Central memory CD8-positive, alpha-beta T cell (primary cell): ENCODE measurements around the gene MCF2L.
"Not testable (repeated sequence)": the region's sequence is repeated elsewhere in the genome, so short reads cannot be mapped to it uniquely, and the experiment has no call there.

Experiments
- ATAC-seq: fragments of 150-1000 bp; cut with Tn5 transposase; replicated peaks from 2 replicates; pipeline ENCODE4 v1.10.0; 2022; ENCODE audit warnings: mild to moderate bottlenecking, moderate FRiP score, moderate number of reproducible peaks; ENCODE audit not compliant: poor library complexity, severe bottlenecking; ENCODE audit errors: extremely low read depth
- DNase-seq, 2 donors: peaks; one replicate each; pipeline ENCODE4 v3.0.0; 2021; ENCODE audit warnings: low spot score in 2 of 2
- H3K27ac Mint-ChIP-seq: one replicate; pipeline ENCODE4 v1.8.0; 2022; ENCODE audit warnings: low read depth, mild to moderate bottlenecking, moderate library complexity, mixed read lengths
- H3K27me3 Mint-ChIP-seq: one replicate; pipeline ENCODE4 v1.8.0; 2022; ENCODE audit warnings: mixed read lengths
- H3K36me3 Mint-ChIP-seq: one replicate; pipeline ENCODE4 v1.8.0; 2022; ENCODE audit warnings: mild to moderate bottlenecking, moderate library complexity, mixed read lengths; ENCODE audit not compliant: insufficient read depth
- H3K4me1 Mint-ChIP-seq: one replicate; pipeline ENCODE4 v1.8.0; 2022; ENCODE audit warnings: mixed read lengths
- H3K4me3 Mint-ChIP-seq: one replicate; pipeline ENCODE4 v1.8.0; 2022; ENCODE audit warnings: mild to moderate bottlenecking, moderate library complexity, mixed read lengths
- H3K9me3 Mint-ChIP-seq: one replicate; pipeline ENCODE4 v1.8.0; 2022; ENCODE audit warnings: mixed read lengths

Gene MCF2L

DNA sequence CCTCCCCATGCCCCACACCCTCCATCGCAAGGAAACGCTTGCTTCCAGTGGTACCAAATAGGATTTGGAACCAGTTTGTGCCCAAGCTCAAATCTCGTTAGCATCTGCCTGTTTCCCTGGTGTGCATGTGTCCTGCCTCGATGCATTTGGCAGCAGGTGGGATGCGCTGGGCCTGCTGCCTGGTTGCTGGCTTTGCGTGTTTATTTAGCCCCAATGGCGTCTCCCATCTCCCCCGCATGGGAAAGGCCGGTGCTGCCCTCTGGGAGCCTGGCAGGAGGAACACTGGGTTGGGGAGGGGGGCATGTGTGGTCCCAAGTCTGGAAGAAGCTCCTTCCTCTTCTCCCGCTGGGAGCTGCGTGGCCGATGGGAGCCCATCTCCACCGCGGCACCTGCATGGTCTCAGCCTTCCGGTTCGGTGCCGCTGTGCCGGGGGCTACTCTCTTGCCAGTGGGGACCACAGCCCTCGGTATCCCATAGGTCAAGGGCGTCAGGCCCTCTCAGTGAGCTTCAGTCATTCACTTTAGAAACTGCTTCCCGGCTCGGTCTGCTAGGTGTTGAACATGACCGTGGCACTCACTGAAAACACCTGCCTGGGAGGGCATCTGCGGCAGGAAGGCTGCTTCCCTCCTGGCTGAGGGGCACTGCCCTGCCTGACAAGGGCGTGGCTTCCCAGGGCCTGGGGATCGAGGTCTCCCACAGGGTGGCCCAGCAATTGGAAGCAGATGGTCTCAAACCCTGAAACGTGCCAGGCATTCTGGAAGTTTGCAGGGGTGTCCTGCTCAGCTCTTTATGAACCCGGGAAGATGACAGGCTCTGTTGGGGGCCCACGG, 124.8 kb downstream of the MCF2L start:
- DNase-seq = no peak
- Mint-ChIP-seq H3K27me3 (no peaks in the 10 kb centered on the region), H3K36me3 (peaks cover 3% of the 10 kb centered on the region), H3K4me1 (no peaks in the 10 kb centered on the region), H3K4me3 (no peak overlapping the region), H3K9me3 (no peaks in the 10 kb centered on the region), H3K27ac (no peak overlapping the region)
- ATAC-seq = no peak

DNA sequence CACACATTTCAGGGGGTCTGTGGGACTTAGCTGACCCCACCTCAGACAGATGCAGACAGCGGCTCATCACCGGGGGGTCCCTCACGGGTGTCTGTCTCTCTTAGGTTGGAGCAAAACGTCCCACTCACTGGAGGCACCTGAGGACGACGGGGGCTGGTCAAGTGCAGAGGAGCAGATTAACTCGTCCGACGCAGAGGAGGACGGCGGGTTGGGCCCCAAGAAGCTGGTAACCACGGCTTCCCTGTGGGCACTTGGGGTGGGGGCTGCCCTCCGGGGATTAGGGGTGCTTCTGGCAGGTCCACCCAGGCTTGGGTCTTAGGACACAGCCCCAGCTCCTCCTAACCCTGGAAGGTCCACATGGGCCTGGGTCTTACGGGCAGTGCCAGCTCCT, 125.4 kb downstream of the MCF2L start:
- no peaks in the 10 kb centered on the region for H3K4me1 Mint-ChIP-seq
- H3K27ac Mint-ChIP-seq = no peak overlapping the region
- no peaks in the 10 kb centered on the region for H3K27me3 Mint-ChIP-seq
- ATAC-seq (no peak), DNase-seq (no peak)
- no peaks in the 10 kb centered on the region for H3K9me3 Mint-ChIP-seq
- H3K4me3 Mint-ChIP-seq = no peak overlapping the region
- H3K36me3 Mint-ChIP-seq = peaks cover 3% of the 10 kb centered on the region

- DNase-seq = no peak
- Mint-ChIP-seq H3K27me3 (no peaks in the 10 kb centered on the region), H3K4me1 (no peaks in the 10 kb centered on the region), H3K27ac (no peak overlapping the region), H3K9me3 (no peaks in the 10 kb centered on the region), H3K36me3 (peaks cover 3% of the 10 kb centered on the region), H3K4me3 (no peak overlapping the region)
- ATAC-seq = no peak
Observed at GRCh38 chr13:113095146-113096051, 126.4 kb downstream of the MCF2L start.

- Mint-ChIP-seq H3K27ac (no peak overlapping the region), H3K9me3 (no peaks in the 10 kb centered on the region), H3K4me1 (no peaks in the 10 kb centered on the region), H3K4me3 (no peak overlapping the region), H3K27me3 (no peaks in the 10 kb centered on the region), H3K36me3 (peaks cover 3% of the 10 kb centered on the region)
- no peak for DNase-seq
- no peak for ATAC-seq
Observed at GRCh38 chr13:113096052-113096744, 127.2 kb downstream of the MCF2L start.

GRCh38 chr13:113096745-113097305, 127.8 kb downstream of the MCF2L start:
- peaks cover 3% of the 10 kb centered on the region for H3K36me3 Mint-ChIP-seq
- DNase-seq (no peak), ATAC-seq (no peak)
- H3K27me3 Mint-ChIP-seq = no peaks in the 10 kb centered on the region
- no peaks in the 10 kb centered on the region for H3K4me1 Mint-ChIP-seq
- no peak overlapping the region for H3K27ac Mint-ChIP-seq
- H3K9me3 Mint-ChIP-seq = no peaks in the 10 kb centered on the region
- no peak overlapping the region for H3K4me3 Mint-ChIP-seq

- Mint-ChIP-seq H3K27me3 (no peaks in the 10 kb centered on the region), H3K36me3 (peaks cover 3% of the 10 kb centered on the region), H3K4me1 (no peaks in the 10 kb centered on the region), H3K9me3 (no peaks in the 10 kb centered on the region), H3K27ac (no peak overlapping the region), H3K4me3 (no peak overlapping the region)
- no peak for ATAC-seq
- DNase-seq = no peak
Observed at GRCh38 chr13:113097651-113098050, 128.6 kb downstream of the MCF2L start.

GRCh38 chr13:113098162-113098732, 129.2 kb downstream of the MCF2L start:
- H3K27ac Mint-ChIP-seq = no peak overlapping the region
- H3K4me1 Mint-ChIP-seq = no peaks in the 10 kb centered on the region
- ATAC-seq = no peak
- no peaks in the 10 kb centered on the region for H3K9me3 Mint-ChIP-seq
- no peaks in the 10 kb centered on the region for H3K27me3 Mint-ChIP-seq
- H3K4me3 Mint-ChIP-seq = no peak overlapping the region
- DNase-seq = no peak
- peaks cover 3% of the 10 kb centered on the region for H3K36me3 Mint-ChIP-seq

GRCh38 chr13:113099142-113099541, 130.1 kb downstream of the MCF2L start:
- Mint-ChIP-seq H3K27ac (no peak overlapping the region), H3K4me1 (no peaks in the 10 kb centered on the region), H3K27me3 (no peaks in the 10 kb centered on the region), H3K9me3 (no peaks in the 10 kb centered on the region), H3K36me3 (peaks cover 3% of the 10 kb centered on the region), H3K4me3 (no peak overlapping the region)
- DNase-seq = no peak
- no peak for ATAC-seq

DNA sequence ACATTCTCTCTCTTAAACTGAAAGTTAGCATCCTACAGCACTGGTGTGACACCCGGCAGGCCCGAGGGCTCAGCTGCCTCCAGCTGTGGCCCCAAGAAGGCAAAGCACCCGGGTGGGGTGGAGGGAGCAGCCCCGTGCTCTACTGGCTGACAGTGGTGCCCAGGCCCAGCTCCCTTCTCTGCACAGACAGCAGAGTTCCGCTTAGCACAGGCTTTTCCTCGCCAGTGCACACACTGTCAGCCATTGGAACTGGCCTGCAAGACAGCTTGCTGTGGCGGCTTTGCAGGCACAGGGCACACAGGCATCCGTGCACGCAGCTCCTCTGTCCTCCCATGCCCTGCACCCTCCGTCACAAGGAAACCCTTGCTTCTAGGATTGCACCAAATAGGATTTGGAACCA, 133.3 kb downstream of the MCF2L start:
- H3K4me1 Mint-ChIP-seq, H3K27me3 Mint-ChIP-seq, H3K27ac Mint-ChIP-seq, H3K4me3 Mint-ChIP-seq, ATAC-seq, H3K36me3 Mint-ChIP-seq, H3K9me3 Mint-ChIP-seq, DNase-seq: not testable (repeated sequence)

GRCh38 chr13:113102727-113103126, 133.7 kb downstream of the MCF2L start:
- ATAC-seq = no peak
- Mint-ChIP-seq H3K36me3 (peaks cover 3% of the 10 kb centered on the region), H3K27ac (no peak overlapping the region)

GRCh38 chr13:113103646-113104045, 134.6 kb downstream of the MCF2L start:
- Mint-ChIP-seq H3K4me1 (no peaks in the 10 kb centered on the region), H3K27ac (no peak overlapping the region), H3K4me3 (no peak overlapping the region), H3K9me3 (no peaks in the 10 kb centered on the region), H3K27me3 (no peaks in the 10 kb centered on the region), H3K36me3 (peaks cover 1% of the 10 kb centered on the region)
- ATAC-seq (no peak), DNase-seq (no peak)

More at GRCh38 chr13:113102727-113103126, 133.7 kb downstream of the MCF2L start:
- no peaks in the 10 kb centered on the region for H3K4me1 Mint-ChIP-seq
- no peaks in the 10 kb centered on the region for H3K9me3 Mint-ChIP-seq
- no peaks in the 10 kb centered on the region for H3K27me3 Mint-ChIP-seq
- no peak overlapping the region for H3K4me3 Mint-ChIP-seq
- DNase-seq = no peak
